ENCODE results near the gene CYP2J2.
"Not testable (repeated sequence)": the region's sequence is repeated elsewhere in the genome, so short reads cannot be mapped to it uniquely, and the experiment has no call there.

CYP2J2 gene

DNA sequence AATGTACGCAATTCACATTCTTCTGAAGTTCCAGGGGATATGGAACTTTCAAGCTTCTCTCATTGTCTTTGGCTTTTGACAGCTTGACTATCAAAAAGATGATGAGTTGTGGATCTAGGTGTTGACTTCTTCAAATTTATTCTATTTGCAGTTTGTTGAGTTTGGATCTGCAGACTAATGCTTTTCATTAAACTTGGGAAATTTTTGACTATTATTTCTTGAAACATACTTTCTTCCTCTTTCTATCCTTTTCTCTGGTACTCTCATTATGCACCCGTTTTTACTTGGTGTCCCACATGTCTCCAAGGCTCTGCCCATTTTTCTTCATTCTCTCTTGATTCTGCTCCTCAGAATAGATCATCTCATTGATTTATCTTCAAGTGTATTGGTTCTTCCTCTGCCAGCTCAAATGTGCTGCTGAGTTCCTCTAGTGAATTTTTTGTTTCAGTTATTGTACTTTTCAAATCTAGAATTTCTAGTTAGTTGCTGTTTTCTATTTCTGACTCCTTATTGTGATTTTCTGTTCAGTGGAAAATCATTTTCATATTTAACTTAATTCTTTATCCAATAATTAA, 49.4 kb downstream of the CYP2J2 start:
- DNase-seq (ENCODE audit: low read depth in 1 of 2, low spot score in 1 of 2): no peak

DNA sequence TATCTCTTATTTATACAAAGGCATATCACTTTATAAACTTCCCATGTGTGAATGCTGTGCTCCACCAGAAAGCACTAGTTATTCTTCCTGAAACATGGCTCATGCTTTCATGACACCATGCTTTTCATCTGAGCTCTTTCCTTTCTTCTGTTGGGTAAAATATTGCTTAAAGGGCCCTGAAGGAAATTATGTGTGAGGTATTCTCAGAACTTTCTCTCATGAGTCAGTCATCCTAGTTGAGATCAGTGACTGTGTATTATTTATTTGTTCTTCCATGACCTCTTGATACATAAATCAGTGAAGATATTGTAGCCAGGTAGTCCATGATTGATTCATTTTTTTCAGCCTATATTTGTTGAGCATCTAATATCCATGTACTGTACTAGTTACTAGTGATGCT, 54.8 kb downstream of the CYP2J2 start:
- no peak for DNase-seq (ENCODE audit: low read depth in 1 of 2, low spot score in 1 of 2)

DNA sequence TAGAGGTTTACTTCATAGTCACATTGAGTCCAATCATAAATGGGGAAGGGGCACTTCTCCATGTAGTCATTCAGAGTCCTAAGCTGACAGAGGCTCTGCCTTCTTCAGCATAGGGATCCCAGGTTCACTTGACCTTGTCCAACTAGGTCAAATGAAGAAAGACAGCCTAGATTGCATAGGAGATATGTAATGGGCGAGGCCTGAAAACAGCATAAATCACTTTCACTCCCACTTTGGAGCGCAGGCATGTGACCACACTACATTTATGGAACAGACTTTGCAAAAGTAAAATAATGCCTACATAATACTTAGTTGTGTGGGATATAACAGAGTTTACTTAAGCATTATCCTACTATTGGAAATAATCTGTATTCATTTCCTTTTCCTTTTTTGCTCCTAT, 60.1 kb downstream of the CYP2J2 start:
- no peak for DNase-seq (ENCODE audit: low read depth in 1 of 2, low spot score in 1 of 2)

DNA sequence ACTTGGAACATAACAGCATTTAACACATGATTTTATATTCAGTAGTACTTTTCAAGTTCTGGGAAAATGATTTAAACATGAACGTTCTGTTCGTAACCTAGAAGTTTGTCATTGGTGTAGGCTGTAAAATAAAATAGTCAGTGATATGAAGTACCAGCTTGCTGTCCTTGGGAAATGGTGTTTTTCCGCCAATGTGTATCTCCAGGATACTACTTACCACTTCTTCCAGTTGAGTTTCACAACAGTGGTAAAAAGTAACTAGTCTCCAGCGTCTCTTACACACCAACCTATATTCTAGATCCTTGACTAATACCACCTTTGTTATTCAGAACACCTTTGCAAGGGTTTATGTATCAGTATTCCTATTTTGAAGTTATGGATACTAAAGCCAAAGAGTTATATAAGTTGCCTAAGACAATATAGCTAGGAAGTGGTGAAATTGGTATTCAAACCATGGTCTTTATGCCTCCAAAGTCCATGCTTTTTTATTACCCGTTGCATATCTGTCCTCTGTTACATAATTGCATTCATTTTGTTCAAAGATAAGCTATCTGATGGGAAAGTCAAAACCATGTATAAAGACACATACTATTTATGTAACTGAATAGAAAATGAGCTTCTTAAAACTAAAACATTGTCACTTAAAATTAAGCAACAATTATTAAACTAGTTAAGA, 68.8 kb downstream of the CYP2J2 start:
- DNase-seq (ENCODE audit: low read depth in 1 of 2, low spot score in 1 of 2): no peak

DNA sequence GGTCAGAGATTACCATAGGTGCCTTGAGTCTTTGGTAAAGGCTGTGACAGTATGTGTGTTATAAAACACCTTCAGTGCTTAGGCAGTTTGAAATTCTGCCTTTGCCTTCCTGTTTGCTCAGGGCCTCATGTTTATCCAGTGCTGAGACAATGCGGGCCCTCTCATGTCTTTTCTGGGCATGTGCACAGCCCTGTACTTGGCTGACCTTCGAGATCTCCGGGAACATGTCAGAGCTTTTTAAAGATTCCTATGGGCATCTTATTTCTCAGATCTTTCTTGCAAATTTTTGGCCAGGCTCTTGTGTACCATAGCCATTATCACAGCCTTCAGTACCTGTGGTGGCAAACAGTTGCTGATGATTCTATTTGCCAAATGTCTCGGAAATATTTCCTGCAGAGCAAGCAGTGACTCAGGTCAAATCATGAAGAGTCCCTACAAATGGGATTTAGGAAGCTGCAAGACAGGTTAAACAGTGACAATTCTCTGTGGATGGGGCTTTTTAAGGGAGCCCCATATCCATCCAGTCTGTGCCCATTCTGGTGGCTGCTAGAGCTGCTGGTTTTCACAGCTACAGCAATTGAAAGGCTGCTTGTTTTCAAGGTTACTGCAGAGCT, 69.7 kb downstream of the CYP2J2 start:
- DNase-seq (ENCODE audit: low read depth in 1 of 2, low spot score in 1 of 2): no peak

DNA sequence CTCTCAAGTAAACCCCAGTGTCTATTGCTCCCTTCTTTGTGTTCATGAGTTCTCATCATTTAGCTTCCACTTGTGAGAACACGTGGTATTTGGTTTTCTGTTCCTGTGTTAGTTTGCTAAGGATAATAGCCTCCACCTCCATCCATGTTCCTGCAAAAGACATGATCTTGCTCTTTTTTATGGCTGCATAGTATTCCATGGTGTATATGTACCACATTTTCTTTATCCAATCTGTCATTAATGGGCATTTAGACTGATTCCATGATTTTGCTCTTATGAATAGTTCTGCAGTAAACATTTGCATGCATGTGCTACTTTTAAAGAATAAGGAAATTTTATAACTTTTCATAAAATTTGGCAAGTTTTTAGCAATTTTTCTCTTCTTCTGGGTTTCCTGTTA, 71.3 kb downstream of the CYP2J2 start:
- not testable (repeated sequence) for DNase-seq (ENCODE audit: low read depth in 1 of 2, low spot score in 1 of 2)

DNA sequence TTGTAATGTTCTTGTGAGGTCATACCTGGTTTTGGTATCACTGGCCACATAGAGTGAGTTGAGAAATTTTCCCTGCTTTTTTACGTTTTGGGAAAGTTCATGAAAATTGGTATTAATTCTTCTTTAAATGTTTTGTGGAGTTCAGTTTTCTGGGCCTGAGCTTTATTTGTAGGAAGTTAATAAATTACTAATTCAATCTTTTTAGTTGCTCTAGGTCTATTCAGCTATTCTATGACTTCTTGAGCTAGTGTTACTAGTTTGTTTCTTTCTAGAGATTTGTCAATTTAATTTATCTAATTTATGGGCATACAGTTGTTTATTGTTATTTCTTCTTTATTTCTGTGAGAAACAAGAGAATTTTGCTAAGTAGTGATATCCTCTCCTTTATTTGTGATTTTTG, 74.5 kb downstream of the CYP2J2 start:
- no peak for DNase-seq (ENCODE audit: low read depth in 1 of 2, low spot score in 1 of 2)

DNA sequence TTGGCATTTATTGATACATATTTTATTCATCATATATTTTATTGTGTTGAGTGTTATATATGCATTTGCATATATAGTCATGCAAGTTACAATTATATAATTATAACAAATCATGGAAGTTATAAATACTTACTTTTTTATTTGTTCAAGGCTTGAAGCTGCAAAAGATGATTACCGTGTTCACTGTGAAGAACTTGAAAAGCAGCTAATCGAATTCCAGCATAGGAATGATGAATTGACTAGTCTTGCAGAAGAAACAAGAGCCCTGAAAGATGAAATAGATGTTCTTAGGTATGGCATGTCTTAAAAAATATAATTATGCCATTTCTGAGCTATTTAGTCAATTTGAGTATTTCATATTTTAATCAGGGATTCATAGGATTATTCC, 79.7 kb downstream of the CYP2J2 start:
- no peak for DNase-seq (ENCODE audit: low read depth in 1 of 2, low spot score in 1 of 2)

DNA sequence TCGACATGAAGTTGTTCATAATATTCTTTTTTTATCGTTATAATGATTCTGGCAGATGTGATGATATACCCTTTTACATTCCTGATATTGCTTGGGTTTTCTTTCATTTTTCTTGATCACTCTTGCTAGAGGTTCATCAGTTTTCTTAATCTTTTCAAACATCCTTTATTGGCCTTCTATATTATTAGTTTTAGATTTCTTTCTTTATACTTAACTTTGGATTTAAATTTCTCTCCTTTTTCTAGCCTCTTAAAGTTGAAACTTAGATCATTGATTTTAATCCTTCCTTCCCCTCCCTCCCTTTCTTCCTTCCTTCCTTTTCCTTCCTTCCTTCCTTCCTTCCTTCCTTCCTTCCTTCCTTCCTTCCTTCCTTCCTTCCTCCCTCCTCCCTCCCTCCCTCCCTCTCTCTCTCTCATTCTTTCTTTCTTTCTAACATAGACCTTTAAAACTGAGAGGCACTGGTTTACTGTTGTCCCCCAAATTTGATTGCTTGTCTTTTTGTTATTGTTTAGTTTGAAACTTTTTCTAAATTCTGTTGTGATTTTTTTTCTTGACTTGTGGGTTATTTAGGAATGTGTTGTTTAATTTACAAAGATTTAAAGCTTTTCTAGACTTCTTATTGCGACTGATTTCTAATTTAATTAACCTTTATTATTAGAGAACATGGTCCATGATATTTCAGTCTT, 80.2 kb downstream of the CYP2J2 start:
- DNase-seq (ENCODE audit: low read depth in 1 of 2, low spot score in 1 of 2): no peak

DNA sequence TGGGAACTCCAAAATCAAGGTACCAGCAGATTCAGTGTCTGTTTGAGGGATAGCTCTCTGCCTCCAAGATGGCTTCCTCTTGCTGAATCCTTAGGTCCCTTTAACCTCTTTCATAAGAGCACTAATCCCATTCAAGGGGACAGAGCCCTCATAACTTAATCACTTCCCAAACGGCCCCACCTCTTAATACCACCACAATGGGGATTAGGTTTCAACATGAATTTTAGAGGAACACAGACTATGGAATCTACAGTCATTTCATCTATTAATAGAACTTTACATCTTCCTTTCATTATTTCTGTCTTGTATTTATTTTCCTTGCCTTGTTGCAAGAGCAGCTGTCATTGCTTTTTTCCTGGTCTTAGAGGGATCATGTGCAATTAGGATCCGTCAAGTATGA, 81.5 kb downstream of the CYP2J2 start:
- DNase-seq (ENCODE audit: low read depth in 1 of 2, low spot score in 1 of 2): no peak
